Lower leg skin (tissue), 3 donors: ENCODE data around the gene CCDC167.

Source experiments
- POLR2A ChIP-seq, 2 donors: fragments of 450-650 bp; IDR thresholded peaks; one replicate each; pipeline ENCODE4 v1.6.1; 2016 to 2017; ENCODE audit warnings: antibody characterized with exemption in 2 of 2, mild to moderate bottlenecking in 1 of 2, moderate library complexity in 1 of 2
- TF ChIP-seq, protein P1 (sequence below), 3 donors: fragments of 450-650 bp; IDR thresholded peaks; one replicate each; pipeline ENCODE4 v1.5.1; 2016; ENCODE audit warnings: antibody characterized with exemption in 3 of 3, mild to moderate bottlenecking in 3 of 3, moderate library complexity in 2 of 3

DNA sequence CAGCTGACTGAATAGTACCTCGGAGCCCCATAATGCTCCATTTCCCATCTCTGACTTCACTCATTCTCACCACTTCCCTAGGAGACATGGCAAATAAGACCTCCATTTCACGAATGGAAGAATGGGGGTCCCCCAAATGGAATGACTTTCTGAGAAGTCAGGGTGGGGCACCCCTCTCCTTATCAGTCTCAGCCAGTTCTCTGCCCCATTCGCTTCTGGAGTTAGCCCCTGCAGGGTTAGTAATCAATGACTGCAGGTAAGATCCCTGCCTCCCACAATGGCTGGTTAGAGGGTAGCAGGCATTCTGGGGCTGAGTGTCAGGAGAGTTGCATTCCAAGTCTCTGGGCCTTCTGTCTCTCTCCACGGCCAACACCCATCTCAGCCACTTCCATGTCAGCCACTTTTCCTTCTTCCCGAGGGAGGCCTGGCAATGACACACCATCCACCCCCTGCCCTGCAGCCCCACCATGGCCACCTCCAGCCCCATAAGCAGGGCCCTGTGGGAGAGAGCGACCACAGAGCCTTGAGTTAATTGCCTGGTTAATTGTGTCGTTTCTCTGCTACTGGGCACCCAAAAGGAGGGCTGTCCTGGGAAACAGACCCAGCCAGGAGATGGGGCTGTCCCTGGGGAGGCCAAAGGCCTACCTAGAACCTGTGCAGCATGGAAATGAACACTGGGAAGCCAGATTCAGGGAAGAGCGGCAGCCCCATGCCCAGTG lies 13.4 kb downstream of the CCDC167 start:
- TF ChIP-seq POLR2A (IDR thresholded peaks at IDR 0.05), result no peak
- TF ChIP-seq, protein P1, sequence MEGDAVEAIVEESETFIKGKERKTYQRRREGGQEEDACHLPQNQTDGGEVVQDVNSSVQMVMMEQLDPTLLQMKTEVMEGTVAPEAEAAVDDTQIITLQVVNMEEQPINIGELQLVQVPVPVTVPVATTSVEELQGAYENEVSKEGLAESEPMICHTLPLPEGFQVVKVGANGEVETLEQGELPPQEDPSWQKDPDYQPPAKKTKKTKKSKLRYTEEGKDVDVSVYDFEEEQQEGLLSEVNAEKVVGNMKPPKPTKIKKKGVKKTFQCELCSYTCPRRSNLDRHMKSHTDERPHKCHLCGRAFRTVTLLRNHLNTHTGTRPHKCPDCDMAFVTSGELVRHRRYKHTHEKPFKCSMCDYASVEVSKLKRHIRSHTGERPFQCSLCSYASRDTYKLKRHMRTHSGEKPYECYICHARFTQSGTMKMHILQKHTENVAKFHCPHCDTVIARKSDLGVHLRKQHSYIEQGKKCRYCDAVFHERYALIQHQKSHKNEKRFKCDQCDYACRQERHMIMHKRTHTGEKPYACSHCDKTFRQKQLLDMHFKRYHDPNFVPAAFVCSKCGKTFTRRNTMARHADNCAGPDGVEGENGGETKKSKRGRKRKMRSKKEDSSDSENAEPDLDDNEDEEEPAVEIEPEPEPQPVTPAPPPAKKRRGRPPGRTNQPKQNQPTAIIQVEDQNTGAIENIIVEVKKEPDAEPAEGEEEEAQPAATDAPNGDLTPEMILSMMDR (IDR thresholded peaks at IDR 0.05), result no peak
